SK-N-MC (cell line): ENCODE data around the gene CFLAR.
A peak's percentile ranks its signal among the peaks of the same experiment; 100 is the strongest.
"Not testable (repeated sequence)": the region's sequence is repeated elsewhere in the genome, so short reads cannot be mapped to it uniquely, and the experiment has no call there.

Experiments used
- DNase-seq: peaks from one replicate; pipeline ENCODE4 v3.0.0-alpha.2; 2011; ENCODE audit warnings: low read depth, low spot score
- H3K27ac ChIP-seq: fragments of 200-600 bp; sonication (generic); 2 replicates; pipeline ENCODE4 v1.5.1; 2016; ENCODE audit warnings: mixed run types
- H3K36me3 ChIP-seq: fragments of 200-600 bp; sonication (generic); 2 replicates; pipeline ENCODE4 v1.6.1; 2017; ENCODE audit warnings: antibody characterized with exemption, low read length, mixed read lengths; ENCODE audit not compliant: insufficient read depth
- H3K4me3 ChIP-seq: fragments of 200-600 bp; sonication (generic); 2 replicates; pipeline ENCODE4 v1.5.1; 2016
- H3K9ac ChIP-seq: fragments of 200-600 bp; sonication (generic); 2 replicates; pipeline ENCODE4 v1.8.0; 2017; ENCODE audit warnings: mixed run types, mixed read lengths; ENCODE audit not compliant: insufficient read length
- H3K9me3 ChIP-seq: fragments of 200-600 bp; sonication (generic); 2 replicates; pipeline ENCODE4 v1.6.1; 2017; ENCODE audit warnings: low read depth, mild to moderate bottlenecking, antibody characterized with exemption, low read length, moderate library complexity, mixed read lengths
- EZH2 ChIP-seq: fragments of 200-600 bp; sonication (generic); IDR thresholded peaks from one replicate; pipeline ENCODE4 v1.6.1; 2017; ENCODE audit warnings: antibody characterized with exemption
- FOXP2 ChIP-seq: optimal IDR thresholded peaks from 2 replicates; pipeline ENCODE3; 2011; ENCODE audit warnings: mild to moderate bottlenecking, moderate library complexity; ENCODE audit not compliant: insufficient read depth; ENCODE audit errors: extremely low read length, control extremely low read depth
- POLR2AphosphoS5 ChIP-seq: IDR thresholded peaks from 2 replicates; pipeline ENCODE4 v1.6.1; 2012; ENCODE audit warnings: mild to moderate bottlenecking, low read depth, low read length, borderline replicate concordance

Gene CFLAR

GRCh38 chr2:201116959-201117734 is 1.2 kb downstream of the CFLAR start:
- peak overlapping the region; percentile 94 for H3K9ac ChIP-seq
- H3K9me3 ChIP-seq: no peaks in the 10 kb centered on the region
- DNase-seq: peak; percentile 87
- TF ChIP-seq POLR2AphosphoS5: peak; percentile 71
- no peak for TF ChIP-seq FOXP2
- no peaks in the 10 kb centered on the region for H3K36me3 ChIP-seq
- peak overlapping the region; percentile 99 for H3K27ac ChIP-seq
- H3K4me3 ChIP-seq: peak overlapping the region; percentile 83

- Histone ChIP-seq H3K4me3 (peak overlapping the region; percentile 83), H3K9ac (peak overlapping the region; percentile 94), H3K27ac (peak overlapping the region; percentile 99)
- not testable (repeated sequence) for H3K9me3 ChIP-seq, H3K36me3 ChIP-seq, DNase-seq
Measured at GRCh38 chr2:201117735-201118094, 1.8 kb downstream of the CFLAR start.

GRCh38 chr2:201118121-201118960 is 2.4 kb downstream of the CFLAR start:
- Histone ChIP-seq H3K36me3 (no peaks in the 10 kb centered on the region; the same call in 1 of the 2 replicates), H3K9ac (peak overlapping the region; percentile 94), H3K4me3 (peak overlapping the region; percentile 83), H3K27ac (peak overlapping the region; percentile 99), H3K9me3 (no peaks in the 10 kb centered on the region)
- DNase-seq: no peak
- TF ChIP-seq EZH2 (no peak), POLR2AphosphoS5 (peak; percentile 22; the same call in 1 of the 2 replicates)

- Histone ChIP-seq H3K27ac (peak overlapping the region; percentile 99), H3K4me3 (peak overlapping the region; percentile 83), H3K9me3 (no peaks in the 10 kb centered on the region), H3K9ac (peak overlapping the region; percentile 94), H3K36me3 (no peaks in the 10 kb centered on the region; the same call in 1 of the 2 replicates)
- TF ChIP-seq FOXP2 (no peak), POLR2AphosphoS5 (0 out of 2 replicates have a peak, but pooled peaks have one; percentile 9)
- peak; percentile 65 for DNase-seq
Measured at GRCh38 chr2:201118961-201119854, 3.2 kb downstream of the CFLAR start.

- Histone ChIP-seq H3K9ac (no peak overlapping the region), H3K27ac (no peak overlapping the region), H3K36me3 (no peaks in the 10 kb centered on the region; the same call in 1 of the 2 replicates), H3K4me3 (no peak overlapping the region), H3K9me3 (no peaks in the 10 kb centered on the region)
- TF ChIP-seq POLR2AphosphoS5 (no peak), EZH2 (no peak), FOXP2 (no peak)
- no peak for DNase-seq
Measured at GRCh38 chr2:201122276-201122675, 6.3 kb downstream of the CFLAR start.

- Histone ChIP-seq H3K27ac (peak overlapping the region; percentile 60), H3K9ac (no peak overlapping the region), H3K4me3 (peak overlapping the region; percentile 37), H3K36me3 (no peaks in the 10 kb centered on the region; the same call in none of the 2 replicates), H3K9me3 (no peaks in the 10 kb centered on the region)
- DNase-seq: no peak
- no peak for TF ChIP-seq EZH2
- no peak for TF ChIP-seq FOXP2
Measured at GRCh38 chr2:201126308-201127151, 10.6 kb downstream of the CFLAR start.

GRCh38 chr2:201127152-201127511 is 11.2 kb downstream of the CFLAR start:
- no peak overlapping the region for H3K9ac ChIP-seq
- no peaks in the 10 kb centered on the region; the same call in none of the 2 replicates for H3K36me3 ChIP-seq
- H3K9me3 ChIP-seq: no peaks in the 10 kb centered on the region
- DNase-seq: no peak
- H3K4me3 ChIP-seq: peak overlapping the region; percentile 37
- TF ChIP-seq EZH2 (no peak), FOXP2 (no peak), POLR2AphosphoS5 (no peak)
- peak overlapping the region; percentile 60 for H3K27ac ChIP-seq
